22Rv1 (cell line): ENCODE measurements around the gene ZFHX3.

ENCODE experiments used
- ZFX ChIP-seq: fragments of 450-650 bp; IDR thresholded peaks from 2 replicates; pipeline ENCODE4 v1.6.1; 2017; ENCODE audit warnings: antibody characterized with exemption, borderline replicate concordance
- TF ChIP-seq, protein P1 (sequence below): fragments of 450-650 bp; IDR thresholded peaks from 2 replicates; pipeline ENCODE4 v1.5.1; 2017; ENCODE audit warnings: mild to moderate bottlenecking

GRCh38 chr16:72962347-72962746, 85.6 kb downstream of the ZFHX3 start:
- TF ChIP-seq, protein P1, sequence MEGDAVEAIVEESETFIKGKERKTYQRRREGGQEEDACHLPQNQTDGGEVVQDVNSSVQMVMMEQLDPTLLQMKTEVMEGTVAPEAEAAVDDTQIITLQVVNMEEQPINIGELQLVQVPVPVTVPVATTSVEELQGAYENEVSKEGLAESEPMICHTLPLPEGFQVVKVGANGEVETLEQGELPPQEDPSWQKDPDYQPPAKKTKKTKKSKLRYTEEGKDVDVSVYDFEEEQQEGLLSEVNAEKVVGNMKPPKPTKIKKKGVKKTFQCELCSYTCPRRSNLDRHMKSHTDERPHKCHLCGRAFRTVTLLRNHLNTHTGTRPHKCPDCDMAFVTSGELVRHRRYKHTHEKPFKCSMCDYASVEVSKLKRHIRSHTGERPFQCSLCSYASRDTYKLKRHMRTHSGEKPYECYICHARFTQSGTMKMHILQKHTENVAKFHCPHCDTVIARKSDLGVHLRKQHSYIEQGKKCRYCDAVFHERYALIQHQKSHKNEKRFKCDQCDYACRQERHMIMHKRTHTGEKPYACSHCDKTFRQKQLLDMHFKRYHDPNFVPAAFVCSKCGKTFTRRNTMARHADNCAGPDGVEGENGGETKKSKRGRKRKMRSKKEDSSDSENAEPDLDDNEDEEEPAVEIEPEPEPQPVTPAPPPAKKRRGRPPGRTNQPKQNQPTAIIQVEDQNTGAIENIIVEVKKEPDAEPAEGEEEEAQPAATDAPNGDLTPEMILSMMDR = no peak
- no peak for TF ChIP-seq ZFX
